ENCODE results near the gene LIN9.

LIN9 gene

GRCh38 chr1:226195144-226195543, 113.8 kb downstream of the LIN9 start:
- H3K4me3 ChIP-seq (ENCODE audit: low read length) = no peak overlapping the region
- DNase-seq (ENCODE audit: low read depth, low spot score) = no peak

GRCh38 chr1:226187380-226187779, 121.6 kb downstream of the LIN9 start:
- no peak for DNase-seq (ENCODE audit: low read depth, low spot score)
- H3K4me3 ChIP-seq (ENCODE audit: low read length) = peak overlapping the region; percentile 88

GRCh38 chr1:226187019-226187322, 122.0 kb downstream of the LIN9 start:
- DNase-seq (ENCODE audit: low read depth, low spot score) = no peak
- H3K4me3 ChIP-seq (ENCODE audit: low read length) = peak overlapping the region; percentile 88

- H3K4me3 ChIP-seq (ENCODE audit: low read length) = peak within 1 kb of the TSS; percentile 88
- DNase-seq (ENCODE audit: low read depth, low spot score) = peak; percentile 76
Measured at GRCh38 chr1:226186124-226187018, 122.6 kb downstream of the LIN9 start, which contains the start of gene ACBD3. Gene ACBD3 (minus strand): TSS chr1:226186741. CDS start chr1:226186675, 66 bp downstream.

- no peak for DNase-seq (ENCODE audit: low read depth, low spot score)
Measured at GRCh38 chr1:226185141-226186036, 123.6 kb downstream of the LIN9 start.

GRCh38 chr1:226181996-226182714, 126.8 kb downstream of the LIN9 start:
- DNase-seq (ENCODE audit: low read depth, low spot score) = no peak
- H3K4me3 ChIP-seq (ENCODE audit: low read length) = no peak overlapping the region

More at GRCh38 chr1:226185141-226186036, 123.6 kb downstream of the LIN9 start:
- H3K4me3 ChIP-seq (ENCODE audit: low read length) = peak overlapping the region; percentile 88
